Effector memory CD4-positive, alpha-beta T cell (primary cell): ENCODE results near the gene GRPEL1.
"Not testable (repeated sequence)": the region's sequence is repeated elsewhere in the genome, so short reads cannot be mapped to it uniquely, and the experiment has no call there.

Experiments used
- DNase-seq, 3 donors: peaks; one replicate each; pipeline ENCODE4 v3.0.0-alpha.2; 2020
- H3K27ac ChIP-seq: 2 replicates; pipeline ENCODE4 v1.7.0; 2013; ENCODE audit warnings: mild to moderate bottlenecking, low read length, moderate library complexity; ENCODE audit not compliant: insufficient read depth, poor library complexity, severe bottlenecking
- H3K27me3 ChIP-seq: replicated peaks from 2 replicates; pipeline ENCODE4 v1.7.0; 2013; ENCODE audit warnings: mild to moderate bottlenecking, low read length; ENCODE audit not compliant: insufficient read depth, control insufficient read depth, poor library complexity, severe bottlenecking
- H3K36me3 ChIP-seq: 2 replicates; pipeline ENCODE4 v1.7.0; 2013; ENCODE audit warnings: mild to moderate bottlenecking, low read length, moderate library complexity; ENCODE audit not compliant: control insufficient read depth, insufficient read depth
- H3K4me1 ChIP-seq: 2 replicates; pipeline ENCODE4 v1.7.0; 2013; ENCODE audit warnings: low read length, mild to moderate bottlenecking; ENCODE audit not compliant: control insufficient read depth, insufficient read depth, poor library complexity, severe bottlenecking
- H3K4me3 ChIP-seq: 2 replicates; pipeline ENCODE4 v1.7.0; 2013; ENCODE audit warnings: low read length, low read depth, mild to moderate bottlenecking; ENCODE audit not compliant: insufficient read depth, poor library complexity, severe bottlenecking
- H3K9me3 ChIP-seq: 2 replicates; pipeline ENCODE4 v1.7.0; 2013; ENCODE audit warnings: mild to moderate bottlenecking, low read length, moderate library complexity; ENCODE audit not compliant: control insufficient read depth

The GRPEL1 gene

DNA sequence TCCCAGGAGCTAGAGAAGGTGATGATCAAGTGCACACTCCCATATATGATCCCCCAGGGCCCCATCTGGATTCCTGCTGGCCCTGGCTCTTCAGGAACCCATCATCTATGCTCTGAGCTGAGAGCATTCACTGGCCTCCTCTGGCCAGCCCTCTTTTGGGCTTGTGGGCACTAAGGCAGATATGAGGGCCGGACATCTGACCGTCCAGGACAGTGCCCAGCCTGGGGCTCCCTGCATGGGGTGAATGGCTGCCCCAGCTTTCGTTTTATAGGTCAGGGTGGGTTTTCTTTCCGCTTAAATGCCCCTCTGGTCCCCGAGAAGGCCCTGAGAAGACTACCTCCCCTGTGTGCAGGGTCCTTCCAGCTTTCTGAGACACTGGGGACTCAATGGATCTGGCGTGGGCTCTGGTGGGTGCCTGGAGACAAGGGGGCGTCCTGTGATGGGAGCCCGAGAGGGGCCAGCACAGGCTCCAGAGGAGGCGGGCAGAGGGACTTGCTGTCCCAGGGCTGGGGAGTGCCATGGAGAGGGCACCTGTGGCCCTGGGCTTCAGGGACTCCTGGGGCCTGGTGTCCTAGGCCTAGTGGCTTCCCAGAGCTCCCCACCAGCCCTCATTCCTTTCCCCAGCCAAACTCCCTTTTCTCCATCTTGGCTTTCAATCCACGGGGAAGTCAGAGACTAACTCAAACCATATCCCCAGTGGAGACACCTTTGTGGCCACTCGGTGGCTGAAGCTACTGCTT lies 39.5 kb upstream of the GRPEL1 start:
- peaks cover 6% of the 10 kb centered on the region for H3K4me1 ChIP-seq
- no peaks in the 10 kb centered on the region for H3K36me3 ChIP-seq
- DNase-seq: no peak
- H3K4me3 ChIP-seq: no peak overlapping the region
- H3K9me3 ChIP-seq: no peaks in the 10 kb centered on the region
- H3K27me3 ChIP-seq: no peaks in the 10 kb centered on the region
- no peak overlapping the region for H3K27ac ChIP-seq

DNA sequence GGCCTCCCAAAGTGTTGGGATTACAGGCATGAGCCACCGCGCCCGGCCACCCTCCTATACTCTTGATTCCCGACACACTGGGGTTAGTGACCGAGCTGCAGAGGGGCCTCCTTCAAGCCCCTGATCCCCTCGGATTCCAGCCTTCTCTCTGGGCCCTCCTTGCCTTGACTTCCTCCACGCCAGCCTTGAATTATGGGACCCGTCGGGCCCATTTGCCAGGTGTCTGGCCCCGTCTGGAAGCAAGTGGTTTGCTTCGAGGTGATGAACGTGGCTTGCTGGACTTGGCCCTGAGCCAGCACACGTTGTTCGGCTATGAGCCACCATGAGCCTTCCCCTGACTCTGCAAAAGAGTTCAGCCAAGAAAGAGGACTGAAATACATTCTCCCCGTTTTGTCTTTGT lies 37.4 kb upstream of the GRPEL1 start:
- no peak overlapping the region for H3K27ac ChIP-seq
- no peaks in the 10 kb centered on the region for H3K36me3 ChIP-seq
- H3K4me3 ChIP-seq: no peak overlapping the region
- H3K4me1 ChIP-seq: peaks cover 14% of the 10 kb centered on the region
- DNase-seq: no peak
- no peaks in the 10 kb centered on the region for H3K27me3 ChIP-seq
- no peaks in the 10 kb centered on the region for H3K9me3 ChIP-seq

DNA sequence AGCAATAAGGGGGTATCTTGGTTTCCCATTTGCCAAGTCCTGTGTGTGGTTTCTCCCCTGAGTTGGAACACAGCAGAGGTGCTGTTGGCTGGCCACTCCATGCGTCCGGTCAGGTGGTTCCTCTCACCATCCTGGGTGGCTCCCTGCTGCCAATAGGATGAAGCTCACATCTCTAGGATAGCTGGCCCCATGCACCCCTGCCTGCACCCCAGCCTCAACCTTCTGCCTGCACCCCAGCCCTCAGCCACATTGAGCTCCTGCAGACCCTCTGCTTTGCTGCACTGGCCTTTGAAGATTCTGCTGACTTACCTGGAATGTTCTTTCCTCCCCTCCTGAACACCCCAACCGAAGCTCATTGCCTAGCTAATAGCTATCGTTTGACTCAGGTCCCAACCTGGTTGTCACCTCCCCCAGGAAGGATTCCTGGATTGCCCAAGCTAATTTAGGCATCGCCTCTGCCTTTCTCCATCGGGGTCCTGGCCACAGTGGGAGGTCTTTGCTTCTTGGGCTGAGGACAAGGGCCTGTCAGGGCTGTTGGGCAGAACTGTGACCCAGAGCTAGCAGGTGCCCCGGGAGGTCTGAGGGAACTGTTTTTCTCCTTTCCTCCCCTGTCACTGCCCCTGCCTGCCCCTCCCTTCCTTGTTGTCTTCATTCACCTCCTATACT lies 36.6 kb upstream of the GRPEL1 start:
- no peaks in the 10 kb centered on the region for H3K27me3 ChIP-seq
- peaks cover 14% of the 10 kb centered on the region for H3K4me1 ChIP-seq
- no peak for DNase-seq
- no peaks in the 10 kb centered on the region for H3K36me3 ChIP-seq
- no peak overlapping the region for H3K27ac ChIP-seq
- H3K4me3 ChIP-seq: no peak overlapping the region
- no peaks in the 10 kb centered on the region for H3K9me3 ChIP-seq

DNA sequence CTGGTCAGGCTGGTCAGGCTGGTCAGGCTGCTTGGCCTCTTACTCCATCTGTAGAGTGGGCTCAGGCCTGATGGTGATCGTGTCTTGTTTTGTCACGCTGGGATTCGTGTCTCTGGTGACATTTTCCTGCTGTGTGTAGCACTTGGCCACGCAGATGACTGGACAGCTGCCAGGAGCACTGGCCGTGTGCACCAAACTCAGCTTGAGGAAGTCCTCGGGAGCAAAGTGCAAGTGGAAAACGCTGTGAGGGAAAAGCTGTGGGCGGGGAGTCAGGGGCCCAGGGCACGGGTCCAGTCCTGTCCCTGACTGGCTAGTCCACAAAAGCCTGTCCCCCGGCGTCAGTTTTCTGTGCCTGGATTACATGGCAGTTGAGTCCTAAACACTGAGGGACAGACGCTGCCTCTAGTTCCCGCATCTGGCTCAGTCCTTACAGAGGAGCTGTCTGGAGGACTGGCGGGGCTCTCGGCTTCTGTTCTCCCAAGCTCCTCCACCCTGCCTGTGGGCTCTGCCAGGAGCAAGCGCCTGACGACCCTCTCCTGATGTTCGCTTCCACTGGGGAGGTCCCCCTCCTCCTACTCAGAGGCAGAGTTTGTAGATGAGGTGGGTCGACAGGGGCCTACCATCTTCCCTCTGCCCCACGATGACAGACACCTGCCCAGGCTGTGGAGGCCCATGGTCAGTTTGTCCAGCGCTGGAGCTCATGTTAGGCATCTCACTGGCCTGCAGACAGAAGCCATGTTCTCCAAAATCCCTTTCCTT lies 35.9 kb upstream of the GRPEL1 start:
- Histone ChIP-seq H3K4me1 (peaks cover 14% of the 10 kb centered on the region), H3K9me3 (no peaks in the 10 kb centered on the region), H3K36me3 (no peaks in the 10 kb centered on the region), H3K4me3 (peak overlapping the region; percentile 50), H3K27ac (no peak overlapping the region), H3K27me3 (no peaks in the 10 kb centered on the region)
- no peak for DNase-seq

DNA sequence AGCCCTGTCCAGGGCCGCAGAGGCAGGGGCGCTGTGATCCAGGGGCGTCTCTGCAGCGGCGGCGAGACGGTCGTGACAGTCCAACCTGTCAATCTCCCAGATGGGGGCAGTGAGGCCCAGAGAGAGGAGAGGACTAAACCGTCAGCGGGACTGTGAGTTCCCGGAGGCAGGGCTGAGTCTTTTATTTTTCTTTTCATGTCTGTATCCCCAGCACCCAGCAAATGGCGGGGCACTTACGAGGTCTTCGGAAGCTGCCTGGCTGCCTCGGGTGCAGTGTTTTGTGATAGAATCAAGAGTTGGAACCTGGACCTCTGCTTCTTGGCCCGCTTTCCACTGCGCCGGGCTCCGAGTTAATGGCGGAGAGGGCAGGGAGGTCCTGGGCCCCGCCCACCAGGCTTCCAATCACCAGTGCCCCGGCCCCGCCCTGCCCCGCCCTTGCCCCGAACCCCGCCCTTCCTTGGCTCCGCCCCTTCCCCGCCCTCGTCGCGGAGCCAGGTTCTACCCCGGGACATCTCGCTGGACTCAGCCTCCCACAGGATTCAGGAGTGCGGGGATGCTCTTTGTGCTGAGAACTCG lies 35.3 kb upstream of the GRPEL1 start:
- Histone ChIP-seq H3K36me3 (no peaks in the 10 kb centered on the region), H3K4me1 (peaks cover 14% of the 10 kb centered on the region), H3K27ac (no peak overlapping the region), H3K9me3 (no peaks in the 10 kb centered on the region), H3K27me3 (no peaks in the 10 kb centered on the region), H3K4me3 (peak overlapping the region; percentile 50)
- peak; percentile 63 to 70 (median 69) for DNase-seq

DNA sequence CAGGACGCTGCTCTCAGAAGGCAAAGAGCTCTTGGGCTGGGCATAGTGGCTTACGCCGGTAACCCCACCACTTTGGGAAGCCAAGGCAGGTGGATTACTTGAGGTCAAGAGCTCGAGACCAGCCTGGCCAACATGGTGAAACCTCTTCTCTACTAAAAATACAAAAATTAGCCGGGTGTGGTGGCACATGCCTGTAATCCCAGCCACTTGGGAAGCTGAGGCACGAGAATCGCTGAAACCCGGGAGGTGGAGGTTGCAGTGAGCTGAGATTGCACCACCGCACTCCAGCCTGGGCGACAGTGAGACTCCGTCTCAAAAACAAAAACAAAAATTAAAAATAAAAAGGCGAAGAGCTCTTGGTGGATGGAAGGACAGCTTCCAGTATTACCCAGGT lies 34.6 kb upstream of the GRPEL1 start:
- H3K36me3 ChIP-seq, DNase-seq, H3K27me3 ChIP-seq, H3K9me3 ChIP-seq, H3K27ac ChIP-seq: not testable (repeated sequence)
- H3K4me3 ChIP-seq: peak overlapping the region; percentile 50
- peaks cover 14% of the 10 kb centered on the region for H3K4me1 ChIP-seq

DNA sequence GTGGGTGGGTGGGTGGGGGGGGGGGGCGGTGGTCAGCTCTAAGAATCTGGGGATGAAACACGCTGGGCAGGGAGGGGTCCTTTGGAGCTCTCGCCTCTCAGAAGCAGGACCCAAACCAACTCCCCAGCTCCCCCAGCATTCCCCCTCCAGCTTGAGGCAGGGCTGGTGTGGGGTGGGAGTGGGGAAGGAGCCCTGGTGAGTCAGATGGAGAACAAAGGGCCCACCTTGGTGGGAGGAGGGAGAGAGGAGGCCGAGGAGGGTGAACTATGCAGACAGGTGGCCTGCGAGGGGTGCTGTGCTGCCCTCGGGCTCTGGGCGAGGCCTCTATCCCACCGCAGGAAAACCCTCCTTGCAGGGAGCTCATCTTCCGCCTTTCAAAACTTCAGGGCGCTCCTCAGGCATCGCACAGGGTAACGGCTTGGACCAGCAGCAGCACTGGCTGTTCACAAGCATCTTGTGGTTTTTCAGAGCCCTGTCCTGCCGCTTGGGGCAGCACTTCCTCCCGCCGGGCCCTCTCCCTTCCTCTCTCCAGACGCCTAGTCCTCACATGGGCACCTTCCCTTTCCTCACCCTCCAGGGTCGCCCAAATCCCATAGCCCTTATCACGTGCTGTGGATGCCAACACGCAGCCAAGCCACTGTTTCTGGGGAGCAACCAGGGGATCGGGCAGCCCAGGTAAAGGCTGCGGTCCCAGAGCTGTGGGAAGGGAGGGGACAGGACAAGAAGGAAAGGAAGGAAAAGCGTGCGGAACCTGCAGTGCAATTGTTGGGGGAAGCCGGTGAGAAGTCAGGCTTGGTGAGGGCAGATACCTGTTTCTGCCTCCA lies 34.0 kb upstream of the GRPEL1 start:
- Histone ChIP-seq H3K4me1 (peaks cover 14% of the 10 kb centered on the region), H3K9me3 (no peaks in the 10 kb centered on the region), H3K27ac (no peak overlapping the region), H3K36me3 (no peaks in the 10 kb centered on the region), H3K4me3 (peak overlapping the region; percentile 43), H3K27me3 (no peaks in the 10 kb centered on the region)
- DNase-seq: peak in 2 of 3 donors; percentile 21 to 34

DNA sequence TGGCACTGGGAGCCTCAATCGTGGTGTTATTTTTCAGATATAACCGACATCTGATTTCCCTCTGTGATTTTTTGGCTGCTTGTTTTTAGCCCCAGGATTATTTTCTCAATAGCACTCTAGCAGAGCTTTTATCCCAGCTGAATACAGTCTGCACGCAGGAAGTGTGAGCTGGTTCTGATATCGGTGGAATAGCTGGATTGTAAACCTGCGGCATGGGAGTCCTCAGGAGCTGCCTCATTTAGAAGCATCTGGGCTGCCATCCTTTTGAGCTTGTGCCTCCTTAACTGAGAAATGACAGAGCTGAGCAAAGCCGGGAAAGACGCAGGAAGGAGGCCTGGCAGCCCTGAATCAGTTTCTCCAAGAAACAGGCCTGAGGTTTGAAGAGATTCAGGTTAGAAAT lies 28.4 kb upstream of the GRPEL1 start:
- H3K36me3 ChIP-seq: no peaks in the 10 kb centered on the region
- H3K27me3 ChIP-seq: no peaks in the 10 kb centered on the region
- no peak for DNase-seq
- no peaks in the 10 kb centered on the region for H3K9me3 ChIP-seq
- H3K4me1 ChIP-seq: no peaks in the 10 kb centered on the region
- H3K27ac ChIP-seq: no peak overlapping the region
- H3K4me3 ChIP-seq: no peak overlapping the region

DNA sequence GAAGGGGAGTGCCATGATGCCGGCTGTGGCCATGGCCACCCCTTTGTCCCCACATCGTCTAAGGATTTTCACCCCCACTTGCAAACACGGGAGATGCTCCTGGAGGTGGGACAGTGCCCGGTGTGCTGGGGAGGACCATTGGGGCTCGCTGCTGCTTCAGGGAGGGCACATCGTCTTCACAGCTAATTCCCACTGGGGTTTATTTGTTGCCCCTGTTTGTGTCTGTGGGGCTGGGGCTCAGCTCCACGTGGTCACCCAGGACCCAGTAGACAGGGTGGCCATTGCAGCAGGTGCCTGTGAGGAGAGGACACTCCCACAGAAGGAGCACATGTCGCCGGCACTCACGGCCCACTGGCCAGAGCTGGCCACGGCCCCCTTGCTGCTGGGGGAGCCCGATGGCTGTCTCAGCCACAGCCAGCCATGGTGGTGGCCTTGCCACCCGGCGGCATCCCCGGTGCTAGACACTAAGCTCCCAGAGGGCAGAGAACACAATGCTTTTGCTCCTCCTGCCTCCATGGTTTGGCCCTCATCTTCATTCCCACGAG lies 27.8 kb upstream of the GRPEL1 start:
- Histone ChIP-seq H3K4me1 (no peaks in the 10 kb centered on the region), H3K27me3 (no peaks in the 10 kb centered on the region), H3K4me3 (no peak overlapping the region), H3K27ac (no peak overlapping the region), H3K36me3 (no peaks in the 10 kb centered on the region), H3K9me3 (no peaks in the 10 kb centered on the region)
- no peak for DNase-seq
